Loucy (cell line): ENCODE data around the gene SLFN12.

Source experiments
- CTCF ChIP-seq: fragments of 200-600 bp; sonication (generic); conservative IDR thresholded peaks from 2 replicates; pipeline ENCODE4 v1.5.1; 2014; ENCODE audit warnings: mild to moderate bottlenecking, antibody characterized with exemption, low read length
- EZH2phosphoT487 ChIP-seq: fragments of 200-600 bp; IDR thresholded peaks from 2 replicates; pipeline ENCODE4 v1.6.1; 2018; ENCODE audit warnings: antibody characterized with exemption, mild to moderate bottlenecking, moderate library complexity, borderline replicate concordance

GRCh38 chr17:35476283-35476820, 44.1 kb upstream of the SLFN12 start:
- TF ChIP-seq CTCF (no peak), EZH2phosphoT487 (no peak)
